GM10248 (cell line): ENCODE data around the gene INSIG1.

Source experiments
- CTCF ChIA-PET: fragments of 300-600 bp; sonication (Branson Sonifier 250); formaldehyde crosslinking; extraction: SDS; loops from one replicate; lab custom pipeline; 2021; ENCODE audit warnings: antibody characterized with exemption; lab: Yijun Ruan, JAX
- POLR2A ChIA-PET: fragments of 350-650 bp; sonication (Branson Sonifier 250); formaldehyde crosslinking; extraction: SDS; loops from one replicate; lab custom pipeline; 2020; ENCODE audit warnings: antibody characterized with exemption; lab: Yijun Ruan, JAX
- DNase-seq: peaks from one replicate; pipeline ENCODE4 v3.0.0; 2012; ENCODE audit errors: extremely low spot score
- CTCF ChIP-seq: IDR thresholded peaks from 2 replicates; pipeline ENCODE4 v1.5.1; 2012; ENCODE audit warnings: mild to moderate bottlenecking, low read depth; ENCODE audit errors: extremely low read depth, missing control alignments, control extremely low read depth

INSIG1 gene

GRCh38 chr7:155340071-155340531 is 42.4 kb downstream of the INSIG1 start:
- DNase-seq, result no peak
- ChIA-PET POLR2A (no interaction called here), CTCF (interaction anchor here (1.2 kb wide), 1 partner anchor 412 kb away, joined by 3 read pairs; no protein-coding TSS in a partner anchor)
- TF ChIP-seq CTCF, result no peak

GRCh38 chr7:155340721-155341120 is 43.0 kb downstream of the INSIG1 start:
- ChIA-PET CTCF (interaction anchor here (1.4 to 5.0 kb wide), 2 partner anchors 40 to 150 kb away, joined by 3 to 26 read pairs; no protein-coding TSS in a partner anchor), POLR2A (no interaction called here)
- no peak for DNase-seq
- no peak for TF ChIP-seq CTCF

GRCh38 chr7:155341463-155341983 is 43.8 kb downstream of the INSIG1 start:
- ChIA-PET CTCF (interaction anchor here (1.4 to 5.0 kb wide), 3 partner anchors 40 to 414 kb away, joined by 3 to 26 read pairs (median 11); no protein-coding TSS in a partner anchor), POLR2A (no interaction called here)
- DNase-seq, result no peak
- no peak for TF ChIP-seq CTCF

GRCh38 chr7:155342313-155342712 is 44.6 kb downstream of the INSIG1 start:
- TF ChIP-seq CTCF, result no peak
- CTCF ChIA-PET, result interaction anchor here (0.9 to 5.0 kb wide), 5 partner anchors 11 to 415 kb away, joined by 3 to 26 read pairs (median 4); no protein-coding TSS in a partner anchor
- DNase-seq, result no peak
- POLR2A ChIA-PET, result no interaction called here

GRCh38 chr7:155343150-155343549 is 45.5 kb downstream of the INSIG1 start:
- no peak for DNase-seq
- CTCF ChIA-PET, result interaction anchor here (0.9 to 5.0 kb wide), 5 partner anchors 12 to 416 kb away, joined by 3 to 26 read pairs (median 4); no protein-coding TSS in a partner anchor
- POLR2A ChIA-PET, result no interaction called here
- TF ChIP-seq CTCF, result no peak

- ChIA-PET POLR2A (no interaction called here), CTCF (interaction anchor here (1.1 to 5.0 kb wide), 7 partner anchors 11 to 416 kb away, joined by 3 to 44 read pairs (median 15); partner anchors contain the start of gene INSIG1)
- TF ChIP-seq CTCF, result no peak
- DNase-seq, result no peak
These were observed 46.0 kb downstream of the INSIG1 start for GRCh38 chr7:155343661-155344121.
